Measurements from ENCODE around the gene SCTR. TPM values are rescaled to one million over a fixed set of nuclear protein-coding genes. Genes with fewer than 3 reads are reported as not detected.

The SCTR gene
- total RNA-seq, 2 experiments from 2014 or later, result not detected

DNA sequence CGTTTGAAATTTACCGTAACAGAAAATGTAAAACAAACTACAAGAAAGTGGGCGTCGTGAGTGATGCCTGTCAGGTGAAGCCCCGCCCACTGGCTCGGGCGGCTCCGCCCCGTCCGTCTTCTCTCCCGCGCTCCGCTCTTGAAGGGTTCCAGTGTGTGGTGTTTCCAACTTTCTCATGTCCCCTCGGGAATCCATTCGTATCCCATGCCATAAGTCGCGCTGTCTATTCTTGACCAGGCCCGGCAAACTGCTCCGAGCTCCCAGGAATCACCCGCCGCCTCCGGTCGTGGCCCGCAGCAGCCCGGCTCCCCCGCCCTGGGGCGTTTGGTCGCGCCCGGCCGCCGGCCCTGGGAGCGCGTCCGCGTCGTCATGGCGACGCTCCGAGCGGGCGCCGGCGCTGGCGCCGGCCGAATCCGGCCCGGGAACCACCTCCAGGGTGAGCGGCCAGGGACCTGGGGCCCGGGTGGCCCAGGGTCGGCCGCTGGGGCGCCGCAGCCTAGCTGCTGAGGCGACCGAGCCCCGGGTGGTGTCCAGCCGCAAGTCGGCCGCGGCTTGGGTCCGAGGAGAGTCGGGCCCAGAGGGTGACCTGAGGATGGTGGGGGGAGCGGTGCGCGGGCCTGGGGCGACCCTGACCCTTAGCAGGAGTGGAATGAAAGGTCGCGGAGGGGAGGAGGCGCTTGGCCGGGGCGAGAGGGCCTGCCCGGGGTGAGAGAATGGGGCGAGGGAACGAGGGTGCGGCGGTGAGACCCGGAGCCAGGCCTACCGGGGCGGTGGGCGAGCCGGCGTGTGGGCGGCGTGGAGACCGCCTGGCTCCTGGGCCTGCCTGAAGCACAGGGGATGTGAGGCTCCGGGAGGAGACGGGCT lies 20.0 kb upstream of the SCTR start, which contains the start of gene CFAP221:
Gene CFAP221, plus strand, starts transcription at position 375 of the 864 bp plus-strand sequence. CDS start 1,683 bp downstream, outside the sequence.
- Mint-ChIP-seq H3K4me1 (ENCODE audit: low read depth) (peaks cover 3% of the 10 kb centered on the region), H3K36me3 (ENCODE audit: low read depth) (peaks cover 2% of the 10 kb centered on the region), H3K9me3 (ENCODE audit: insufficient read depth) (no peaks in the 10 kb centered on the region), H3K27ac (no peak within 1 kb of the TSS), H3K27me3 (ENCODE audit: low read depth) (peaks cover 32% of the 10 kb centered on the region), H3K4me3 (peak within 1 kb of the TSS; percentile 35)
- DNase-seq, result peak; percentile 58
- ATAC-seq, result peak; percentile 87
- CTCF ChIA-PET, result no interaction called here
- POLR2A ChIA-PET, result no interaction called here

DNA sequence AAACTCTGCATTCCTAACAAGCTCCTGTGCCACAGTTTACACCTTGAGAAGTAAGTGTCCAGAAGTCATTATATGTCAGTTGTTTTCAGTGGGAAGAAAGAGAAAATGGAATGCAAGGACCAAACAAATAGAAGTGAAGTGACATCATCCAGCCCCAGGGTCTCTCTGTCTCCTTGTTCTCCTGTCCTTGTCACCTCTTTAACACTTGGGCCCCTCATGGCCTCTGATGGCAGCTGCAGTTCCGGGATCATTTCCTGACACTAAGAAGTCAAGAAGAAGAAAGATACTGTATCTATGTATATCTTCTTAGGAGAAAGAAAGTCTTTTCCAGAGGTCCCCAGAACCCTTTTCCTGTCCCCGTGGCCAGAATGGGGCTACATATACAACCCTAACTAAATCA lies 17.2 kb upstream of the SCTR start:
- no peak for DNase-seq
- ChIA-PET POLR2A (no interaction called here), CTCF (no interaction called here)
- no peaks in the 10 kb centered on the region for H3K9me3 Mint-ChIP-seq (ENCODE audit: insufficient read depth)
- no peak overlapping the region for H3K4me3 Mint-ChIP-seq
- ATAC-seq, result no peak
- H3K27ac Mint-ChIP-seq, result no peak overlapping the region
- H3K36me3 Mint-ChIP-seq (ENCODE audit: low read depth), result peaks cover 2% of the 10 kb centered on the region
- peaks cover 3% of the 10 kb centered on the region for H3K4me1 Mint-ChIP-seq (ENCODE audit: low read depth)
- peaks cover 28% of the 10 kb centered on the region for H3K27me3 Mint-ChIP-seq (ENCODE audit: low read depth)

- ChIA-PET POLR2A (no interaction called here), CTCF (no interaction called here)
- Mint-ChIP-seq H3K27me3 (ENCODE audit: low read depth) (no peaks in the 10 kb centered on the region), H3K9me3 (ENCODE audit: insufficient read depth) (peaks cover 12% of the 10 kb centered on the region), H3K36me3 (ENCODE audit: low read depth) (no peaks in the 10 kb centered on the region), H3K4me1 (ENCODE audit: low read depth) (no peaks in the 10 kb centered on the region), H3K4me3 (no peak overlapping the region), H3K27ac (no peak overlapping the region)
- ATAC-seq (no peak), DNase-seq (no peak)
Observed at GRCh38 chr2:119537792-119538191, 13.5 kb upstream of the SCTR start.

GRCh38 chr2:119536707-119537106 lies 12.4 kb upstream of the SCTR start:
- no peak overlapping the region for H3K27ac Mint-ChIP-seq
- no peak overlapping the region for H3K4me3 Mint-ChIP-seq
- H3K36me3 Mint-ChIP-seq (ENCODE audit: low read depth), result no peaks in the 10 kb centered on the region
- no peaks in the 10 kb centered on the region for H3K4me1 Mint-ChIP-seq (ENCODE audit: low read depth)
- ATAC-seq, result no peak
- ChIA-PET CTCF (no interaction called here), POLR2A (no interaction called here)
- H3K9me3 Mint-ChIP-seq (ENCODE audit: insufficient read depth), result peaks cover 12% of the 10 kb centered on the region
- no peak for DNase-seq
- H3K27me3 Mint-ChIP-seq (ENCODE audit: low read depth), result no peaks in the 10 kb centered on the region

- no peak for ATAC-seq
- H3K36me3 Mint-ChIP-seq (ENCODE audit: low read depth), result no peaks in the 10 kb centered on the region
- H3K4me1 Mint-ChIP-seq (ENCODE audit: low read depth), result no peaks in the 10 kb centered on the region
- no peak for DNase-seq
- POLR2A ChIA-PET, result no interaction called here
- no peak overlapping the region for H3K27ac Mint-ChIP-seq
- H3K9me3 Mint-ChIP-seq (ENCODE audit: insufficient read depth), result peaks cover 12% of the 10 kb centered on the region
- no peaks in the 10 kb centered on the region for H3K27me3 Mint-ChIP-seq (ENCODE audit: low read depth)
- no peak overlapping the region for H3K4me3 Mint-ChIP-seq
- CTCF ChIA-PET, result no interaction called here
Observed at GRCh38 chr2:119536211-119536610, 11.9 kb upstream of the SCTR start.

DNA sequence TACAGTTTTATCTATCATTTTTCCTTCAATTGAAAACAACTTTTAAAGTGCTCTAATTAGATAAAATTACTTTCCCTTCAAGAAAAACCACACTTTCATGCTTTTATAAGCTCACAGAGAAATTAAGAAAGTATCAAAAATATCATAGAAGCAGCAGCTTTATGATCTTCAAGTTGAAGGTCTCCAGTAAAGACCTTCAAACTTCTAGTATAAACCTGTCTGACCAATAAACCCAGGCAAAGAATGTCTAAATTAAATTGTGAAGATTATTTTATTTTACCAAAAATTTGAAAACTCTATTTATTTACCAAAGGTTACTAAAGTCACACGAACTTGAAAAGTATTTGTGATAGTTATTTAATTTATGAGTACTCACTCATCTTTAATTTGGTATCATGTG lies 9.3 kb upstream of the SCTR start:
- no peaks in the 10 kb centered on the region for H3K27me3 Mint-ChIP-seq (ENCODE audit: low read depth)
- no peaks in the 10 kb centered on the region for H3K4me1 Mint-ChIP-seq (ENCODE audit: low read depth)
- DNase-seq, result no peak
- H3K4me3 Mint-ChIP-seq, result no peak overlapping the region
- no peaks in the 10 kb centered on the region for H3K36me3 Mint-ChIP-seq (ENCODE audit: low read depth)
- peaks cover 12% of the 10 kb centered on the region for H3K9me3 Mint-ChIP-seq (ENCODE audit: insufficient read depth)
- no peak overlapping the region for H3K27ac Mint-ChIP-seq
- CTCF ChIA-PET, result no interaction called here
- no peak for ATAC-seq
- POLR2A ChIA-PET, result no interaction called here

DNA sequence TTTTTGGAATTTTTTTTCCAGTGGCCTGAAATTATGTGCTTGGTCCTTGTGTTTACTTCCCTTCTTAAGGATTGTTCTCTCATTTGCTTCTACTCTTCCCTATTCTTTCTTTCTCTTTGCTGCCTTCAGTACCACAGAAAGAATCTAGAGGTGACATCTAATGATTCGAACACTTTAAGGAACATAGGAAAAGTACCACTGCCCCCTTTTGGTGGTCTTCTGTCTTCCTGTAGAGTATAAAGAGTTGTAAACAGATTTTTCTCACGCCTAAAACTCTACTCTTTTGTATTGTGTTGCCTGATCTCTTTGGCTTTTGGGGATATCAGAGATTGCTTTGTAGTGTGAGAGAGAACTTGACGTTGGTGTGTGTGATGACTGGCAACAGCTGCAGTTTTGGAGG lies 7.0 kb upstream of the SCTR start:
- Mint-ChIP-seq H3K27ac (no peak overlapping the region), H3K9me3 (ENCODE audit: insufficient read depth) (peaks cover 12% of the 10 kb centered on the region), H3K36me3 (ENCODE audit: low read depth) (no peaks in the 10 kb centered on the region), H3K4me1 (ENCODE audit: low read depth) (no peaks in the 10 kb centered on the region), H3K27me3 (ENCODE audit: low read depth) (peaks cover 6% of the 10 kb centered on the region), H3K4me3 (no peak overlapping the region)
- DNase-seq (no peak), ATAC-seq (no peak)
- POLR2A ChIA-PET, result no interaction called here
- CTCF ChIA-PET, result no interaction called here

- no peak for DNase-seq
- no peak overlapping the region for H3K4me3 Mint-ChIP-seq
- ATAC-seq, result no peak
- H3K4me1 Mint-ChIP-seq (ENCODE audit: low read depth), result no peaks in the 10 kb centered on the region
- no peaks in the 10 kb centered on the region for H3K9me3 Mint-ChIP-seq (ENCODE audit: insufficient read depth)
- H3K27me3 Mint-ChIP-seq (ENCODE audit: low read depth), result peaks cover 28% of the 10 kb centered on the region
- ChIA-PET CTCF (no interaction called here), POLR2A (no interaction called here)
- H3K36me3 Mint-ChIP-seq (ENCODE audit: low read depth), result no peaks in the 10 kb centered on the region
- H3K27ac Mint-ChIP-seq, result no peak overlapping the region
Observed at GRCh38 chr2:119527999-119528398, 3.7 kb upstream of the SCTR start.

DNA sequence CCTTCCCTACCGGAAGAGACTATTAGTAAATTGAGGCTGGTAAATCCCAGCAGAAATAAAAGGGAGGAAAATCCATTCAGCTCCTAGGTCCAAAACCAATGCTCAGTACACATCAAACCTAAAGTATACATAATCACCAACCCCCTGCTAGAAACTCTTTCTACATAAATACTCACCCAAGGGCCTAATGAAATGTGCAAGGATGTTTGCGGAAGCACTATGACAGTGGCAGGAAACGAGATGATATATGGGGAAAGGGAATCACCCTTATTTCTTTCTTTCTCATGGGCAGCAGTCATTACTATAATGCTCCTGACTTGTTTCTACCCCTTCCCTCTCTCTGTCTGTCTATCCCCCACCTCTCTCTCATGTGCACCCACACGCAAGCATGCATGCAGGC lies 1.3 kb upstream of the SCTR start:
- CTCF ChIA-PET, result interaction anchor here (0.7 kb wide), 1 partner anchor 10 kb away, joined by 3 read pairs; no protein-coding TSS in a partner anchor
- Mint-ChIP-seq H3K36me3 (ENCODE audit: low read depth) (no peaks in the 10 kb centered on the region), H3K27ac (no peak overlapping the region), H3K27me3 (ENCODE audit: low read depth) (peaks cover 36% of the 10 kb centered on the region), H3K4me1 (ENCODE audit: low read depth) (no peaks in the 10 kb centered on the region), H3K9me3 (ENCODE audit: insufficient read depth) (no peaks in the 10 kb centered on the region), H3K4me3 (no peak overlapping the region)
- POLR2A ChIA-PET, result no interaction called here
- DNase-seq, result no peak
- ATAC-seq, result no peak

- POLR2A ChIA-PET, result no interaction called here
- no peaks in the 10 kb centered on the region for H3K36me3 Mint-ChIP-seq (ENCODE audit: low read depth)
- DNase-seq, result no peak
- no peaks in the 10 kb centered on the region for H3K9me3 Mint-ChIP-seq (ENCODE audit: insufficient read depth)
- H3K4me1 Mint-ChIP-seq (ENCODE audit: low read depth), result no peaks in the 10 kb centered on the region
- peaks cover 36% of the 10 kb centered on the region for H3K27me3 Mint-ChIP-seq (ENCODE audit: low read depth)
- no peak overlapping the region for H3K4me3 Mint-ChIP-seq
- no peak overlapping the region for H3K27ac Mint-ChIP-seq
- CTCF ChIA-PET, result no interaction called here
- no peak for ATAC-seq
Observed at GRCh38 chr2:119523383-119523951, 816 bp downstream of the SCTR start.

GRCh38 chr2:119522671-119523070 lies 1.6 kb downstream of the SCTR start:
- H3K4me1 Mint-ChIP-seq (ENCODE audit: low read depth), result no peaks in the 10 kb centered on the region
- no peaks in the 10 kb centered on the region for H3K9me3 Mint-ChIP-seq (ENCODE audit: insufficient read depth)
- no peak overlapping the region for H3K27ac Mint-ChIP-seq
- H3K36me3 Mint-ChIP-seq (ENCODE audit: low read depth), result no peaks in the 10 kb centered on the region
- ChIA-PET CTCF (no interaction called here), POLR2A (no interaction called here)
- DNase-seq, result no peak
- peaks cover 36% of the 10 kb centered on the region for H3K27me3 Mint-ChIP-seq (ENCODE audit: low read depth)
- ATAC-seq, result no peak
- H3K4me3 Mint-ChIP-seq, result no peak overlapping the region

DNA sequence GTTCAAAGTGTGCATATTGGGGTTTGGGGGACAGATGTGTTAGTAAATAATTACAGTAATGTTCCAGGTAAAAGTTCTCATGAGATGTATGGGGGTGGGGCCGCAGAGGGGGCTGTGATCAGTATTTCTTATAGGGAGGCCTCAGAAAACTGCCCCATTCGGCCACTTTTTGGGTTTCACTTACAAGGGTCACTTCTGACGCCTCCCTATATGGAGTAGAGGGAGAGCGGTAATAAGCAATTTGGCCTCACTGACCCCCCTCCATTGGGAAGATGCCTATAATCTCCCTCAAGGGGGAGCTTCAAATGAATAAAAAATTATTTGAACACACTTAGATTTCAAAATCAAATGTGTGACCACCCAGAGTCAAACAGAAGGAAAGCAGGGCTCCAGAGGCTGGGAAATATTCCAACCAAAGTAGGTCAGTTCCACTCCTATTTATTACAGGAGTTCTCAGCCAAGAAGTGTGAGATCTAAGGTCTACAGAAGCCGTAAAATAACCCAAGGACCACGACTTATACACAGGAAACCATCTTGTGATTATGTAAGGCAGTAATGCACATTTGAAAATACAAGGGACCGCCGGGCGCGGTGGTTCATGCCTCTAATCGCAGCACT lies 2.7 kb downstream of the SCTR start:
- ChIA-PET POLR2A (no interaction called here), CTCF (no interaction called here)
- H3K4me1 Mint-ChIP-seq (ENCODE audit: low read depth), result no peaks in the 10 kb centered on the region
- H3K36me3 Mint-ChIP-seq (ENCODE audit: low read depth), result no peaks in the 10 kb centered on the region
- DNase-seq (no peak), ATAC-seq (no peak)
- H3K9me3 Mint-ChIP-seq (ENCODE audit: insufficient read depth), result no peaks in the 10 kb centered on the region
- H3K27ac Mint-ChIP-seq, result no peak overlapping the region
- H3K27me3 Mint-ChIP-seq (ENCODE audit: low read depth), result peaks cover 34% of the 10 kb centered on the region
- H3K4me3 Mint-ChIP-seq, result no peak overlapping the region

Measured in activated CD8-positive, alpha-beta T cell treated with anti-CD3 and anti-CD28 coated beads, Interleukin-2, amount 10 ng/mL, durations not matched to agents 7 days and 5 days (primary cell).